Upper lobe of left lung (tissue), 6 donors: ENCODE data around the gene CSTF1. TPM values are rescaled to one million over a fixed set of nuclear protein-coding genes. Genes with fewer than 3 reads are reported as not detected.

Experiments
- ATAC-seq, 2 donors: fragments of 200-7000 bp; cut with Tn5 transposase; one replicate each; pipeline ENCODE4 v1.9.1; 2022; ENCODE audit warnings: mild to moderate bottlenecking in 2 of 2, moderate library complexity in 2 of 2; ENCODE audit not compliant: low FRiP score in 2 of 2
- DNase-seq, 2 donors: peaks; one replicate each; pipeline ENCODE4 v3.0.0-alpha.2; 2019 to 2020
- H3K27ac ChIP-seq, 4 donors: fragments of 200-600 bp; sonication (generic); one replicate each; pipeline ENCODE4 v1.5.1; 2016 to 2019
- H3K27me3 ChIP-seq, 4 donors: fragments of 200-600 bp; sonication (generic); one replicate each; pipeline ENCODE4 v1.5.1; 2017 to 2019
- H3K36me3 ChIP-seq, 4 donors: fragments of 200-600 bp; sonication (generic); one replicate each; pipeline ENCODE4 v1.5.1; 2016 to 2019
- H3K4me1 ChIP-seq, 4 donors: fragments of 200-600 bp; sonication (generic); one replicate each; pipeline ENCODE4 v1.5.1; 2018 to 2019
- H3K4me3 ChIP-seq, 4 donors: fragments of 200-600 bp; sonication (generic); one replicate each; pipeline ENCODE4 v1.5.1; 2017 to 2019; ENCODE audit warnings: mild to moderate bottlenecking in 2 of 4, moderate library complexity in 1 of 4
- H3K9me3 ChIP-seq, 4 donors: fragments of 200-600 bp; sonication (generic); one replicate each; pipeline ENCODE4 v1.5.1; 2018 to 2019
- CTCF ChIP-seq, 6 experiments: fragments of 450-650 bp in 4 of 6; fragments of 200-600 bp in 2 of 6; sonication (generic) in 2 of 6; IDR thresholded peaks; one replicate each; pipeline ENCODE4 v1.5.1; 2016 to 2019; ENCODE audit warnings: antibody characterized with exemption in 6 of 6
- EP300 ChIP-seq, 4 donors: sonication (generic); formaldehyde crosslinking; IDR thresholded peaks; one replicate each; pipeline ENCODE4 v1.5.1; 2017; ENCODE audit warnings: antibody characterized with exemption in 4 of 4, control low read depth in 2 of 4
- POLR2A ChIP-seq, 4 donors: fragments of 450-650 bp; IDR thresholded peaks; one replicate each; pipeline ENCODE4 v1.5.1; 2016 to 2017; ENCODE audit warnings: antibody characterized with exemption in 4 of 4, mild to moderate bottlenecking in 2 of 4
- POLR2AphosphoS5 ChIP-seq, 2 donors: sonication (generic); formaldehyde crosslinking; IDR thresholded peaks; one replicate each; pipeline ENCODE4 v1.5.1; 2017; ENCODE audit warnings: antibody characterized with exemption in 2 of 2
- WGBS, 2 donors: methylation state at CpG; one replicate each; pipeline ENCODE4 v1.1.5; 2017 to 2018; 5-methylcytosine and 5-hydroxymethylcytosine counted together
- total RNA-seq, 6 donors: library from RNA; depleted of rRNA in 4 of 6; stranded (reverse); fragments of >200 nt in 4 of 6; gene quantifications; one replicate each; pipeline versions ENCODE4 v1.1.0 to v1.2.1, GENCODE V29; 2016 to 2021
- donor health status: DM: no; HTN: no; CAD: no; lungs with moderate emphysema.
- donor health status: DM: no; HTN: yes; CAD: no; lungs with severe emphysema.

CSTF1 gene
- total RNA-seq, 6 donors from 2014 or later, result 3.3 to 30.5 (median 22.5) TPM

GRCh38 chr20:56442389-56443365 lies 50.2 kb downstream of the CSTF1 start:
- H3K4me1 ChIP-seq, result peaks cover 0 to 24% (median 2%) of the 10 kb centered on the region in 4 donors
- H3K9me3 ChIP-seq, result no peaks in the 10 kb centered on the region
- peaks cover 0 to 3% (median 0%) of the 10 kb centered on the region in 4 donors for H3K36me3 ChIP-seq
- no peaks in the 10 kb centered on the region for H3K27me3 ChIP-seq
- TF ChIP-seq POLR2A (IDR thresholded peaks at IDR 0.05), result no peak
- TF ChIP-seq CTCF (IDR thresholded peaks at IDR 0.05), result no peak
- no peak for TF ChIP-seq POLR2AphosphoS5 (IDR thresholded peaks at IDR 0.05)
- TF ChIP-seq EP300 (IDR thresholded peaks at IDR 0.05), result no peak
- 80 to 84% methylated on average over 14 to 17 of the region's 17 CpGs for WGBS, 2 donors
- no peak overlapping the region for H3K4me3 ChIP-seq
- H3K27ac ChIP-seq, result peak overlapping the region; percentile 5 to 79 (median 60)
- ATAC-seq (no peak), DNase-seq (peak in 1 of 2 donors; percentile 19)

- ATAC-seq (no peak), DNase-seq (peak in 1 of 2 donors; percentile 22)
- Histone ChIP-seq H3K36me3 (peaks cover 0 to 3% (median 0%) of the 10 kb centered on the region in 4 donors), H3K4me1 (peaks cover 0 to 20% (median 2%) of the 10 kb centered on the region in 4 donors), H3K4me3 (no peak overlapping the region), H3K27ac (peak overlapping the region; percentile 38 to 79 (median 60)), H3K27me3 (no peaks in the 10 kb centered on the region), H3K9me3 (no peaks in the 10 kb centered on the region)
- TF ChIP-seq POLR2A (IDR thresholded peaks at IDR 0.05) (no peak), CTCF (IDR thresholded peaks at IDR 0.05) (no peak), EP300 (IDR thresholded peaks at IDR 0.05) (no peak), POLR2AphosphoS5 (IDR thresholded peaks at IDR 0.05) (peak in 1 of 2 donors; percentile 23)
- WGBS, 2 donors, result 46% methylated on average over 25 to 27 of the region's 27 CpGs
Measured at GRCh38 chr20:56443654-56444540, 51.5 kb downstream of the CSTF1 start.

GRCh38 chr20:56445130-56445529 lies 52.7 kb downstream of the CSTF1 start:
- no peaks in the 10 kb centered on the region for H3K9me3 ChIP-seq
- H3K27ac ChIP-seq, result no peak overlapping the region
- no peak overlapping the region for H3K4me3 ChIP-seq
- DNase-seq (no peak), ATAC-seq (no peak)
- peaks cover 0 to 3% (median under 1%) of the 10 kb centered on the region in 4 donors for H3K36me3 ChIP-seq
- no peaks in the 10 kb centered on the region for H3K27me3 ChIP-seq
- H3K4me1 ChIP-seq, result peaks cover 0 to 16% (median 2%) of the 10 kb centered on the region in 4 donors
- WGBS, 2 donors, result 86 to 89% methylated on average over 3 of the region's 3 CpGs
- TF ChIP-seq POLR2AphosphoS5 (IDR thresholded peaks at IDR 0.05) (no peak), CTCF (IDR thresholded peaks at IDR 0.05) (no peak), EP300 (IDR thresholded peaks at IDR 0.05) (no peak), POLR2A (IDR thresholded peaks at IDR 0.05) (no peak)

GRCh38 chr20:56445540-56445939 lies 53.1 kb downstream of the CSTF1 start:
- 89 to 91% methylated on average over 16 of the region's 16 CpGs for WGBS, 2 donors
- no peaks in the 10 kb centered on the region for H3K9me3 ChIP-seq

More at GRCh38 chr20:56445540-56445939, 53.1 kb downstream of the CSTF1 start:
- DNase-seq (peak in 1 of 2 donors; percentile 48), ATAC-seq (no peak)
- Histone ChIP-seq H3K4me3 (no peak overlapping the region), H3K27me3 (no peaks in the 10 kb centered on the region), H3K4me1 (peaks cover 0 to 12% (median 2%) of the 10 kb centered on the region in 4 donors), H3K27ac (no peak overlapping the region), H3K36me3 (peaks cover 0 to 5% (median 3%) of the 10 kb centered on the region in 4 donors)
- TF ChIP-seq POLR2A (IDR thresholded peaks at IDR 0.05), result no peak
- no peak for TF ChIP-seq POLR2AphosphoS5 (IDR thresholded peaks at IDR 0.05)
- no peak for TF ChIP-seq EP300 (IDR thresholded peaks at IDR 0.05)
- TF ChIP-seq CTCF (IDR thresholded peaks at IDR 0.05), result no peak
